HepG2 (cell line): ENCODE results near the gene ZNF853. TPM values are rescaled to one million over a fixed set of nuclear protein-coding genes. Genes with fewer than 3 reads are reported as not detected.

Experiments
- AKAP8 ChIP-seq: sonication (generic); formaldehyde crosslinking; IDR thresholded peaks from 2 replicates; pipeline ENCODE4 v1.5.1; 2020; ENCODE audit warnings: mild to moderate bottlenecking, missing genetic modification reagents
- ASH2L ChIP-seq: fragments of 300-600, 200-600 bp; sonication (generic); IDR thresholded peaks from 2 replicates; pipeline ENCODE4 v1.7.0; 2017; ENCODE audit warnings: low read depth, mild to moderate bottlenecking, moderate library complexity, mixed read lengths, low read length; ENCODE audit not compliant: insufficient read length
- ATRX ChIP-seq: sonication (generic); formaldehyde crosslinking; IDR thresholded peaks from 2 replicates; pipeline ENCODE4 v1.4.0; 2020; ENCODE audit warnings: missing genetic modification reagents, borderline replicate concordance
- BRD4 ChIP-seq: sonication (generic); formaldehyde crosslinking; IDR thresholded peaks from 2 replicates; pipeline ENCODE4 v1.4.0; 2020; ENCODE audit warnings: missing genetic modification reagents
- CBX1 ChIP-seq: IDR thresholded peaks from one replicate; pipeline ENCODE4 v1.6.1; 2016; ENCODE audit warnings: antibody characterized with exemption, low read depth
- DNMT3B ChIP-seq: conservative IDR thresholded peaks from 2 replicates; pipeline ENCODE4 v1.6.1; 2016; ENCODE audit warnings: missing biosample characterization, control low read depth
- ELF3 ChIP-seq: IDR thresholded peaks from 2 replicates; pipeline ENCODE4 v1.6.1; 2016; ENCODE audit warnings: missing genetic modification reagents, missing compliant biosample characterization
- HNRNPH1 ChIP-seq: fragments of 200-400 bp; formaldehyde crosslinking; optimal IDR thresholded peaks from 2 replicates; pipeline ENCODE3; 2017; ENCODE audit warnings: mild to moderate bottlenecking, low read depth, low read length
- KLF16 ChIP-seq, 2 experiments: sonication (generic) in 1 of 2; formaldehyde crosslinking in 1 of 2; IDR thresholded peaks; 2 replicates each; pipeline versions ENCODE4 v1.6.1 to v1.8.0; 2016 to 2023; ENCODE audit warnings: missing genetic modification reagents in 2 of 2, missing compliant biosample characterization in 1 of 2
- PCBP1 ChIP-seq: fragments of 200-400 bp; formaldehyde crosslinking; IDR thresholded peaks from 2 replicates; pipeline ENCODE4 v1.6.1; 2017; ENCODE audit warnings: mild to moderate bottlenecking, low read depth, low read length, borderline replicate concordance
- SALL2 ChIP-seq: sonication (generic); formaldehyde crosslinking; IDR thresholded peaks from 2 replicates; pipeline ENCODE4 v1.8.1; 2023; ENCODE audit warnings: mild to moderate bottlenecking, missing genetic modification reagents, inconsistent platforms
- SMAD3 ChIP-seq: sonication (generic); formaldehyde crosslinking; IDR thresholded peaks from 2 replicates; pipeline ENCODE4 v1.4.0; 2020; ENCODE audit warnings: missing genetic modification reagents
- SNAPC2 ChIP-seq: sonication (generic); formaldehyde crosslinking; IDR thresholded peaks from 2 replicates; pipeline ENCODE4 v1.8.1; 2022; ENCODE audit warnings: mild to moderate bottlenecking, missing genetic modification reagents
- TBX2 ChIP-seq: sonication (generic); formaldehyde crosslinking; IDR thresholded peaks from 2 replicates; pipeline ENCODE4 v1.5.0; 2020; ENCODE audit warnings: missing genetic modification reagents, mild to moderate bottlenecking, borderline replicate concordance
- YEATS4 ChIP-seq: sonication (generic); formaldehyde crosslinking; IDR thresholded peaks from 2 replicates; pipeline ENCODE4 v1.4.0; 2020; ENCODE audit warnings: missing genetic modification reagents, borderline replicate concordance
- ZNF441 ChIP-seq: sonication (generic); formaldehyde crosslinking; IDR thresholded peaks from 2 replicates; pipeline ENCODE4 v1.7.0; 2021; ENCODE audit warnings: missing genetic modification reagents, borderline replicate concordance
- ZNF572 ChIP-seq: sonication (generic); formaldehyde crosslinking; IDR thresholded peaks from 2 replicates; pipeline ENCODE4 v1.5.1; 2020; ENCODE audit warnings: mild to moderate bottlenecking, missing genetic modification reagents
- polyA plus RNA-seq, 8 experiments: library from polyadenylated mRNA; depleted of rRNA in 3 of 8; stranded (reverse) in 7 of 8; unstranded in 1 of 8; fragments of >200 nt; fragmentation: Illumina TruSeq in 4 of 8; extraction: Trizol in 4 of 8; gene quantifications; 2 replicates each; pipeline versions ENCODE4 v1.2.1 to v1.2.3, GENCODE V29; 2011 to 2016; ENCODE audit warnings: low read depth in 4 of 8, missing spikeins in 1 of 8, mixed read lengths in 1 of 8; ENCODE audit not compliant: insufficient read depth in 1 of 8
- total RNA-seq, 5 experiments: library from RNA; depleted of rRNA; stranded (reverse); fragments of >200 nt; fragmentation: Illumina TruSeq; extraction: Trizol; gene quantifications; 2 replicates each; pipeline ENCODE4 v1.2.3, GENCODE V29; 2016; ENCODE audit warnings: low read depth in 1 of 5
- TF ChIP-seq, protein P1 (sequence below): sonication (generic); formaldehyde crosslinking; IDR thresholded peaks from 2 replicates; pipeline ENCODE4 v1.4.0; 2020; ENCODE audit warnings: missing genetic modification reagents
- TF ChIP-seq, protein P2 (sequence below): sonication (generic); formaldehyde crosslinking; IDR thresholded peaks from 2 replicates; pipeline ENCODE4 v1.5.0; 2020; ENCODE audit warnings: mild to moderate bottlenecking, missing genetic modification reagents
- TF ChIP-seq, protein P3 (sequence below): sonication (generic); formaldehyde crosslinking; IDR thresholded peaks from 2 replicates; pipeline ENCODE4 v1.4.0; 2020; ENCODE audit warnings: missing genetic modification reagents, mild to moderate bottlenecking, borderline replicate concordance
- TF ChIP-seq, protein P4 (sequence below), 2 experiments: fragments of 450-650 bp in 1 of 2; sonication (generic) in 1 of 2; formaldehyde crosslinking; IDR thresholded peaks; 2 replicates each; pipeline versions ENCODE4 v1.5.0 to v1.8.0; 2020 to 2022; ENCODE audit warnings: mild to moderate bottlenecking in 1 of 2, missing genetic modification reagents in 1 of 2

ZNF853 gene
- total and polyA plus RNA-seq, 2 of the 13 experiments (the other 11 are each of a cell fraction or from before 2014, with no cell fraction given), result 2.1 to 6.2 TPM

DNA sequence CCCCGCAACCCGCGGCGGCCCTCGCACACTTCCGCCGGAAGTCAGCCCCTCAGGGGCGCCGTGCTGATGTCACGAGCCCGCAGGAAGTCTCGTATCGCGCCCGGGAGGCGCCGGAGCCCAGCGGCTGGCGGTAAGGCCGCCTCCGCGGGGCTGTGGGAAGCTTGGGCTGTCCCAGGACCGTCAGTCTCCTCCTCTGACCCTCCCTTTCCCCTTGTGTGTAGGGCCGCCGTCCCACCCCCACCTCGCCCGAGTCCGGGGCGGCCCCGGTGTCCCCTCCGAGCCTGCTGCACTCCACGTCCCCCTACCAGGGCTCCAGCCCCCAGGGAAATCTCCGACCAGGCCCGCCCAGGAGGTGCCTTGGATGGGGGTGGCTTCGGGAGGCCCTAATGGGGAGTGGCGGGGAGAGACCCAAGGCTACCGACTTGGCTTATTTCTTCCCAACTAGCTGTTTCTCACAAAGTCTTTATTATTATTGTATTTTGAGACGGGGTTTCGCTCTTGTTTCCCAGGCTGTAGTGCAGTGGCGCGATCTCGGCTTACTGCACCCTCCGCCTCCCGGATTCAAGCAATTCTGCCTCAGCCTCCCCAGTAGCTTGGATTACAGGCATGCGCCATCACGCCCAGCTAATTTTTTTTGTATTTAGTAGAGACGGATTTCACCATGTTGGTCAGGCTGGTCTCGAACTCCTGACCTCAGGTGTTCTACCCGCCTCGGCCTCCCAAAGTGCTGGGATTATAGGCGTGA is 37.9 kb upstream of the ZNF853 start, which contains the start of gene ZDHHC4 (continued):
- TF ChIP-seq HNRNPH1, result peak; percentile 32
- TF ChIP-seq ZNF572 (CRISPR knock-in tag), result peak; percentile 17; the same call in 1 of the 2 replicates
- no peak for TF ChIP-seq DNMT3B (CRISPR knock-in tag)
- peak in 1 of 2 experiments; percentile 81; a peak in 1 of 4 replicates for TF ChIP-seq KLF16 (CRISPR knock-in tag; IDR thresholded peaks at IDR 0.05)
- TF ChIP-seq CBX1, result no peak
- TF ChIP-seq, protein P1, sequence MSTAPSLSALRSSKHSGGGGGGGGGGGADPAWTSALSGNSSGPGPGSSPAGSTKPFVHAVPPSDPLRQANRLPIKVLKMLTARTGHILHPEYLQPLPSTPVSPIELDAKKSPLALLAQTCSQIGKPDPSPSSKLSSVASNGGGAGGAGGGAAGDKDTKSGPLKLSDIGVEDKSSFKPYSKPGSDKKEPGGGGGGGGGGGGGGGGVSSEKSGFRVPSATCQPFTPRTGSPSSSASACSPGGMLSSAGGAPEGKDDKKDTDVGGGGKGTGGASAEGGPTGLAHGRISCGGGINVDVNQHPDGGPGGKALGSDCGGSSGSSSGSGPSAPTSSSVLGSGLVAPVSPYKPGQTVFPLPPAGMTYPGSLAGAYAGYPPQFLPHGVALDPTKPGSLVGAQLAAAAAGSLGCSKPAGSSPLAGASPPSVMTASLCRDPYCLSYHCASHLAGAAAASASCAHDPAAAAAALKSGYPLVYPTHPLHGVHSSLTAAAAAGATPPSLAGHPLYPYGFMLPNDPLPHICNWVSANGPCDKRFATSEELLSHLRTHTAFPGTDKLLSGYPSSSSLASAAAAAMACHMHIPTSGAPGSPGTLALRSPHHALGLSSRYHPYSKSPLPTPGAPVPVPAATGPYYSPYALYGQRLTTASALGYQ (CRISPR knock-in tag), result 0 out of 2 replicates have a peak, but pooled peaks have one; percentile 6
- TF ChIP-seq BRD4 (CRISPR knock-in tag), result peak; percentile 73
- TF ChIP-seq AKAP8 (CRISPR knock-in tag), result peak; percentile 47; the same call in 1 of the 2 replicates
- peak; percentile 71 for TF ChIP-seq YEATS4 (CRISPR knock-in tag)
- TF ChIP-seq ZNF441 (CRISPR knock-in tag), result peak; percentile 58; the same call in 1 of the 2 replicates
- no peak for TF ChIP-seq SNAPC2 (CRISPR knock-in tag)
- TF ChIP-seq PCBP1, result 0 out of 2 replicates have a peak, but pooled peaks have one; percentile 56
- TF ChIP-seq ELF3 (CRISPR knock-in tag), result peak; percentile 72
- TF ChIP-seq, protein P2, sequence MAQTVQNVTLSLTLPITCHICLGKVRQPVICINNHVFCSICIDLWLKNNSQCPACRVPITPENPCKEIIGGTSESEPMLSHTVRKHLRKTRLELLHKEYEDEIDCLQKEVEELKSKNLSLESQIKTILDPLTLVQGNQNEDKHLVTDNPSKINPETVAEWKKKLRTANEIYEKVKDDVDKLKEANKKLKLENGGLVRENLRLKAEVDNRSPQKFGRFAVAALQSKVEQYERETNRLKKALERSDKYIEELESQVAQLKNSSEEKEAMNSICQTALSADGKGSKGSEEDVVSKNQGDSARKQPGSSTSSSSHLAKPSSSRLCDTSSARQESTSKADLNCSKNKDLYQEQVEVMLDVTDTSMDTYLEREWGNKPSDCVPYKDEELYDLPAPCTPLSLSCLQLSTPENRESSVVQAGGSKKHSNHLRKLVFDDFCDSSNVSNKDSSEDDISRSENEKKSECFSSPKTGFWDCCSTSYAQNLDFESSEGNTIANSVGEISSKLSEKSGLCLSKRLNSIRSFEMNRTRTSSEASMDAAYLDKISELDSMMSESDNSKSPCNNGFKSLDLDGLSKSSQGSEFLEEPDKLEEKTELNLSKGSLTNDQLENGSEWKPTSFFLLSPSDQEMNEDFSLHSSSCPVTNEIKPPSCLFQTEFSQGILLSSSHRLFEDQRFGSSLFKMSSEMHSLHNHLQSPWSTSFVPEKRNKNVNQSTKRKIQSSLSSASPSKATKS (CRISPR knock-in tag), result peak; percentile 72; the same call in 1 of the 2 replicates
- peak; percentile 54; the same call in 1 of the 2 replicates for TF ChIP-seq SALL2 (CRISPR knock-in tag)
- no peak for TF ChIP-seq ATRX (CRISPR knock-in tag)
- TF ChIP-seq, protein P3, sequence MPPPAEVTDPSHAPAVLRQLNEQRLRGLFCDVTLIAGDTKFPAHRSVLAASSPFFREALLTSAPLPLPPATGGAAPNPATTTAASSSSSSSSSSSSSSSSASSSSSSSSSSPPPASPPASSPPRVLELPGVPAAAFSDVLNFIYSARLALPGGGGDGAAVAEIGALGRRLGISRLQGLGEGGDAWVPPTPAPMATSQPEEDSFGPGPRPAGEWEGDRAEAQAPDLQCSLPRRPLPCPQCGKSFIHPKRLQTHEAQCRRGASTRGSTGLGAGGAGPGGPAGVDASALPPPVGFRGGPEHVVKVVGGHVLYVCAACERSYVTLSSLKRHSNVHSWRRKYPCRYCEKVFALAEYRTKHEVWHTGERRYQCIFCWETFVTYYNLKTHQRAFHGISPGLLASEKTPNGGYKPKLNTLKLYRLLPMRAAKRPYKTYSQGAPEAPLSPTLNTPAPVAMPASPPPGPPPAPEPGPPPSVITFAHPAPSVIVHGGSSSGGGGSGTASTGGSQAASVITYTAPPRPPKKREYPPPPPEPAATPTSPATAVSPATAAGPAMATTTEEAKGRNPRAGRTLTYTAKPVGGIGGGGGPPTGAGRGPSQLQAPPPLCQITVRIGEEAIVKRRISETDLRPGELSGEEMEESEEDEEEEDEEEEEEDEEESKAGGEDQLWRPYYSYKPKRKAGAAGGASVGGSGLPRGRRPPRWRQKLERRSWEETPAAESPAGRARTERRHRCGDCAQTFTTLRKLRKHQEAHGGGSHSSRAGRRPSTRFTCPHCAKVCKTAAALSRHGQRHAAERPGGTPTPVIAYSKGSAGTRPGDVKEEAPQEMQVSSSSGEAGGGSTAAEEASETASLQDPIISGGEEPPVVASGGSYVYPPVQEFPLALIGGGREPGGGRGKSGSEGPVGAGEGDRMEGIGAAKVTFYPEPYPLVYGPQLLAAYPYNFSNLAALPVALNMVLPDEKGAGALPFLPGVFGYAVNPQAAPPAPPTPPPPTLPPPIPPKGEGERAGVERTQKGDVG (CRISPR knock-in tag), result no peak
- TF ChIP-seq SMAD3 (CRISPR knock-in tag), result peak; percentile 38
- peak; percentile 82 for TF ChIP-seq TBX2
- TF ChIP-seq ASH2L, result peak; percentile 38
- TF ChIP-seq, protein P4, sequence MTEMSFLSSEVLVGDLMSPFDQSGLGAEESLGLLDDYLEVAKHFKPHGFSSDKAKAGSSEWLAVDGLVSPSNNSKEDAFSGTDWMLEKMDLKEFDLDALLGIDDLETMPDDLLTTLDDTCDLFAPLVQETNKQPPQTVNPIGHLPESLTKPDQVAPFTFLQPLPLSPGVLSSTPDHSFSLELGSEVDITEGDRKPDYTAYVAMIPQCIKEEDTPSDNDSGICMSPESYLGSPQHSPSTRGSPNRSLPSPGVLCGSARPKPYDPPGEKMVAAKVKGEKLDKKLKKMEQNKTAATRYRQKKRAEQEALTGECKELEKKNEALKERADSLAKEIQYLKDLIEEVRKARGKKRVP (CRISPR knock-in tag; IDR thresholded peaks at IDR 0.05), result peak in 1 of 2 experiments; percentile 69; a peak in 2 of 4 replicates
